HepG2 (cell line): ENCODE data around the gene ITGB5. TPM values are rescaled to one million over a fixed set of nuclear protein-coding genes. Genes with fewer than 3 reads are reported as not detected.

Experiments used
- AGO1 ChIP-seq: fragments of 200-400 bp; formaldehyde crosslinking; IDR thresholded peaks from 2 replicates; pipeline ENCODE4 v1.6.1; 2017; ENCODE audit warnings: mild to moderate bottlenecking, low read depth, low read length, moderate library complexity; ENCODE audit not compliant: poor library complexity, severe bottlenecking
- ATF2 ChIP-seq: sonication (generic); formaldehyde crosslinking; IDR thresholded peaks from 2 replicates; pipeline ENCODE4 v1.4.0; 2020; ENCODE audit warnings: missing genetic modification reagents
- ATF3 ChIP-seq: sonication (generic); formaldehyde crosslinking; IDR thresholded peaks from 2 replicates; pipeline ENCODE4 v1.4.0; 2020; ENCODE audit warnings: missing genetic modification reagents
- CCAR2 ChIP-seq: fragments of 200-400 bp; formaldehyde crosslinking; optimal IDR thresholded peaks from 2 replicates; pipeline ENCODE3; 2018; ENCODE audit warnings: low read depth, mild to moderate bottlenecking, low read length, moderate library complexity
- CHCHD3 ChIP-seq: sonication (generic); formaldehyde crosslinking; IDR thresholded peaks from 2 replicates; pipeline ENCODE4 v1.8.0; 2022; ENCODE audit warnings: mild to moderate bottlenecking, missing genetic modification reagents, moderate library complexity
- GATA4 ChIP-seq: sonication (generic); IDR thresholded peaks from 2 replicates; pipeline ENCODE4 v1.6.1; 2016; ENCODE audit warnings: antibody characterized with exemption, low read depth, borderline replicate concordance
- HMG20A ChIP-seq: IDR thresholded peaks from 2 replicates; pipeline ENCODE4 v1.6.1; 2016; ENCODE audit warnings: borderline replicate concordance
- HOXA3 ChIP-seq: sonication (generic); formaldehyde crosslinking; IDR thresholded peaks from 2 replicates; pipeline ENCODE4 v1.5.0; 2020; ENCODE audit warnings: missing genetic modification reagents
- JARID2 ChIP-seq: sonication (generic); formaldehyde crosslinking; IDR thresholded peaks from 2 replicates; pipeline ENCODE4 v1.8.1; 2023; ENCODE audit warnings: missing genetic modification reagents, inconsistent platforms; ENCODE audit not compliant: insufficient replicate concordance
- KLF9 ChIP-seq: IDR thresholded peaks from 2 replicates; pipeline ENCODE4 v1.6.1; 2016; ENCODE audit warnings: low read depth
- MATR3 ChIP-seq: sonication (generic); formaldehyde crosslinking; IDR thresholded peaks from 2 replicates; pipeline ENCODE4 v1.4.0; 2020; ENCODE audit warnings: missing genetic modification reagents
- MLXIP ChIP-seq: sonication (generic); formaldehyde crosslinking; IDR thresholded peaks from 2 replicates; pipeline ENCODE4 v1.9.0; 2021; ENCODE audit warnings: missing genetic modification reagents, borderline replicate concordance
- NR3C1 ChIP-seq: sonication (generic); formaldehyde crosslinking; IDR thresholded peaks from 2 replicates; pipeline ENCODE4 v1.4.0; 2020; ENCODE audit warnings: missing genetic modification reagents
- SIN3A ChIP-seq: IDR thresholded peaks from 2 replicates; pipeline ENCODE4 v1.6.1; 2011; ENCODE audit warnings: low read depth, mild to moderate bottlenecking, control low read depth, low read length, borderline replicate concordance
- SP4 ChIP-seq: sonication (generic); formaldehyde crosslinking; IDR thresholded peaks from 2 replicates; pipeline ENCODE4 v1.8.1; 2023; ENCODE audit warnings: mild to moderate bottlenecking, missing genetic modification reagents
- SRSF4 ChIP-seq: fragments of 200-400 bp; formaldehyde crosslinking; IDR thresholded peaks from one replicate; pipeline ENCODE4 v1.6.1; 2018; ENCODE audit warnings: mild to moderate bottlenecking, low read depth, low read length, moderate library complexity; ENCODE audit not compliant: poor library complexity, severe bottlenecking
- TOPORS ChIP-seq: sonication (generic); formaldehyde crosslinking; IDR thresholded peaks from 2 replicates; pipeline ENCODE4 v1.8.0; 2023; ENCODE audit warnings: mild to moderate bottlenecking, missing genetic modification reagents
- ZNF280D ChIP-seq: sonication (generic); formaldehyde crosslinking; IDR thresholded peaks from 2 replicates; pipeline ENCODE4 v1.5.1; 2020; ENCODE audit warnings: mild to moderate bottlenecking, missing genetic modification reagents
- ZNF430 ChIP-seq: sonication (generic); formaldehyde crosslinking; IDR thresholded peaks from 2 replicates; pipeline ENCODE4 v1.9.0; 2021; ENCODE audit warnings: mild to moderate bottlenecking, missing genetic modification reagents
- ZNF7 ChIP-seq: IDR thresholded peaks from 2 replicates; pipeline ENCODE4 v1.6.1; 2016; ENCODE audit warnings: missing biosample characterization, missing genetic modification reagents
- ZNF782 ChIP-seq: sonication (generic); formaldehyde crosslinking; IDR thresholded peaks from 2 replicates; pipeline ENCODE4 v1.4.0; 2020; ENCODE audit warnings: missing genetic modification reagents, mild to moderate bottlenecking, borderline replicate concordance
- ZNF788 ChIP-seq: sonication (generic); formaldehyde crosslinking; IDR thresholded peaks from 2 replicates; pipeline ENCODE4 v1.5.0; 2020; ENCODE audit warnings: mild to moderate bottlenecking, missing genetic modification reagents, borderline replicate concordance
- polyA plus RNA-seq, 8 experiments: library from polyadenylated mRNA; depleted of rRNA in 3 of 8; stranded (reverse) in 7 of 8; unstranded in 1 of 8; fragments of >200 nt; fragmentation: Illumina TruSeq in 4 of 8; extraction: Trizol in 4 of 8; gene quantifications; 2 replicates each; pipeline versions ENCODE4 v1.2.1 to v1.2.3, GENCODE V29; 2011 to 2016; ENCODE audit warnings: low read depth in 4 of 8, missing spikeins in 1 of 8, mixed read lengths in 1 of 8; ENCODE audit not compliant: insufficient read depth in 1 of 8
- total RNA-seq, 5 experiments: library from RNA; depleted of rRNA; stranded (reverse); fragments of >200 nt; fragmentation: Illumina TruSeq; extraction: Trizol; gene quantifications; 2 replicates each; pipeline ENCODE4 v1.2.3, GENCODE V29; 2016; ENCODE audit warnings: low read depth in 1 of 5

Gene ITGB5
- total and polyA plus RNA-seq, 2 of the 13 experiments (the other 11 are each of a cell fraction or from before 2014, with no cell fraction given), result 74.1 to 343 TPM

- TF ChIP-seq MATR3, result no peak
- 0 out of 2 replicates have a peak, but pooled peaks have one; percentile 30 for TF ChIP-seq SIN3A
- no peak for TF ChIP-seq AGO1
- TF ChIP-seq ZNF280D (CRISPR knock-in tag), result peak; percentile 71; the same call in 1 of the 2 replicates
- no peak for TF ChIP-seq ZNF7 (CRISPR knock-in tag)
- TF ChIP-seq KLF9 (CRISPR knock-in tag), result no peak
- TF ChIP-seq ATF3 (CRISPR knock-in tag), result no peak
- no peak for TF ChIP-seq MLXIP (CRISPR knock-in tag)
- TF ChIP-seq ZNF782, result no peak
- no peak for TF ChIP-seq SP4 (CRISPR knock-in tag)
- TF ChIP-seq NR3C1 (CRISPR knock-in tag), result no peak
- TF ChIP-seq HOXA3 (CRISPR knock-in tag), result peak; percentile 87
- TF ChIP-seq SRSF4, result no peak
- TF ChIP-seq GATA4, result peak; percentile 91; the same call in 1 of the 2 replicates
- TF ChIP-seq CCAR2, result no peak
- peak; percentile 89; the same call in 1 of the 2 replicates for TF ChIP-seq HMG20A (CRISPR knock-in tag)
- no peak for TF ChIP-seq CHCHD3 (CRISPR knock-in tag)
- TF ChIP-seq TOPORS (CRISPR knock-in tag), result no peak
- no peak for TF ChIP-seq JARID2 (CRISPR knock-in tag)
- TF ChIP-seq ZNF788 (CRISPR knock-in tag), result peak; percentile 71; the same call in 1 of the 2 replicates
- TF ChIP-seq ZNF430 (CRISPR knock-in tag), result no peak
- TF ChIP-seq ATF2 (CRISPR knock-in tag), result 0 out of 2 replicates have a peak, but pooled peaks have one; percentile 35
Observed at GRCh38 chr3:124837730-124838186, 49.4 kb downstream of the ITGB5 start (continued).
